HEK293 (cell line): ENCODE results near the gene ALDH16A1.

Experiments used
- CTCF ChIA-PET: fragments of 350-600 bp; formaldehyde crosslinking; extraction: SDS; loops from one replicate; lab custom pipeline; 2021; ENCODE audit warnings: antibody characterized with exemption; lab: Yijun Ruan, JAX
- POLR2A ChIA-PET: fragments of 300-600 bp; formaldehyde crosslinking; extraction: SDS; loops from one replicate; lab custom pipeline; 2020; ENCODE audit warnings: antibody characterized with exemption, inconsistent platforms; lab: Yijun Ruan, JAX
- H3K27ac ChIP-seq: fragments of 200-500 bp; sonication (Bioruptor generic); 2 replicates; pipeline ENCODE4 v1.5.1; 2014; ENCODE audit warnings: low read depth, low read length, control low read depth, inconsistent platforms; ENCODE audit errors: extremely low read depth
- H3K36me3 ChIP-seq, 2 experiments: fragments of 200-500 bp in 1 of 2; sonication (Bioruptor generic) in 1 of 2; 1 replicate in 1 of 2; 2 replicates in 1 of 2; pipeline ENCODE4 v1.5.1; 2014 to 2017; ENCODE audit warnings: inconsistent platforms in 2 of 2, low read length in 2 of 2; ENCODE audit not compliant: control insufficient read depth in 2 of 2, insufficient read depth in 1 of 2
- H3K4me1 ChIP-seq: fragments of 200-500 bp; sonication (Bioruptor generic); 2 replicates; pipeline ENCODE4 v1.5.1; 2014; ENCODE audit warnings: mild to moderate bottlenecking, low read length, inconsistent platforms; ENCODE audit not compliant: control insufficient read depth, insufficient read depth
- H3K4me3 ChIP-seq: 2 replicates; pipeline ENCODE4 v1.5.1; 2011; ENCODE audit warnings: low read depth, mild to moderate bottlenecking, control low read depth, low read length, moderate library complexity
- H3K9me3 ChIP-seq: fragments of 200-500 bp; sonication (Bioruptor generic); 2 replicates; pipeline ENCODE4 v1.5.1; 2014; ENCODE audit warnings: low read depth, low read length, inconsistent platforms; ENCODE audit not compliant: control insufficient read depth, insufficient read depth
- EGR2 ChIP-seq: fragments of 450-650 bp; formaldehyde crosslinking; IDR thresholded peaks from 2 replicates; pipeline ENCODE4 v1.5.1; 2016; ENCODE audit warnings: low read depth, missing biosample characterization, missing genetic modification characterization
- INSM2 ChIP-seq: fragments of 450-650 bp; formaldehyde crosslinking; IDR thresholded peaks from 2 replicates; pipeline ENCODE4 v1.5.1; 2016; ENCODE audit warnings: missing biosample characterization, missing genetic modification characterization
- KLF16 ChIP-seq: fragments of 450-650 bp; formaldehyde crosslinking; IDR thresholded peaks from 2 replicates; pipeline ENCODE4 v1.5.1; 2017; ENCODE audit warnings: missing biosample characterization, missing genetic modification characterization
- KLF8 ChIP-seq: fragments of 450-650 bp; formaldehyde crosslinking; IDR thresholded peaks from 2 replicates; pipeline ENCODE4 v1.5.1; 2016; ENCODE audit warnings: missing biosample characterization, missing genetic modification characterization
- OSR2 ChIP-seq: fragments of 450-650 bp; formaldehyde crosslinking; IDR thresholded peaks from 2 replicates; pipeline ENCODE4 v1.5.1; 2016; ENCODE audit warnings: missing biosample characterization, missing genetic modification characterization
- PRDM1 ChIP-seq: fragments of 450-650 bp; formaldehyde crosslinking; IDR thresholded peaks from 2 replicates; pipeline ENCODE4; 2016; ENCODE audit warnings: missing biosample characterization, missing genetic modification characterization
- PRDM2 ChIP-seq: fragments of 450-650 bp; formaldehyde crosslinking; IDR thresholded peaks from 2 replicates; pipeline ENCODE4 v1.5.1; 2016; ENCODE audit warnings: missing biosample characterization, missing genetic modification characterization, borderline replicate concordance
- ZBTB10 ChIP-seq: fragments of 450-650 bp; formaldehyde crosslinking; IDR thresholded peaks from 2 replicates; pipeline ENCODE4 v1.5.1; 2016; ENCODE audit warnings: missing biosample characterization, missing genetic modification characterization
- ZFP41 ChIP-seq: fragments of 450-650 bp; formaldehyde crosslinking; IDR thresholded peaks from 2 replicates; pipeline ENCODE4 v1.5.1; 2016; ENCODE audit warnings: missing biosample characterization, missing genetic modification characterization, borderline replicate concordance
- ZNF184 ChIP-seq: fragments of 450-650 bp; IDR thresholded peaks from 2 replicates; pipeline ENCODE4 v1.5.1; 2018; ENCODE audit warnings: missing biosample characterization, mild to moderate bottlenecking, missing genetic modification characterization
- ZNF2 ChIP-seq: fragments of 450-650 bp; formaldehyde crosslinking; IDR thresholded peaks from 2 replicates; pipeline ENCODE4 v1.5.1; 2016; ENCODE audit warnings: missing biosample characterization, missing genetic modification characterization
- ZNF24 ChIP-seq: fragments of 450-650 bp; formaldehyde crosslinking; IDR thresholded peaks from 2 replicates; pipeline ENCODE4 v1.5.1; 2016; ENCODE audit warnings: missing biosample characterization, missing genetic modification characterization
- ZNF280C ChIP-seq: fragments of 450-650 bp; formaldehyde crosslinking; IDR thresholded peaks from 2 replicates; pipeline ENCODE4 v1.5.1; 2016; ENCODE audit warnings: missing biosample characterization, missing genetic modification characterization
- ZNF302 ChIP-seq: fragments of 450-650 bp; formaldehyde crosslinking; IDR thresholded peaks from 2 replicates; pipeline ENCODE4 v1.5.1; 2016; ENCODE audit warnings: missing biosample characterization, missing genetic modification characterization, low read depth
- ZNF521 ChIP-seq: fragments of 450-650 bp; formaldehyde crosslinking; IDR thresholded peaks from 2 replicates; pipeline ENCODE4 v1.5.1; 2017; ENCODE audit warnings: missing biosample characterization, mild to moderate bottlenecking, missing genetic modification characterization
- ZNF549 ChIP-seq: fragments of 450-650 bp; IDR thresholded peaks from 2 replicates; pipeline ENCODE4 v1.5.1; 2018; ENCODE audit warnings: missing biosample characterization, missing genetic modification characterization, mild to moderate bottlenecking, inconsistent platforms, moderate library complexity
- ZNF571 ChIP-seq: fragments of 450-650 bp; formaldehyde crosslinking; IDR thresholded peaks from 2 replicates; pipeline ENCODE4 v1.5.0; 2017; ENCODE audit warnings: missing biosample characterization, missing genetic modification characterization
- ZNF654 ChIP-seq: fragments of 450-650 bp; formaldehyde crosslinking; IDR thresholded peaks from 2 replicates; pipeline ENCODE4 v1.5.1; 2016; ENCODE audit warnings: low read depth, missing biosample characterization, missing genetic modification characterization
- ZXDB ChIP-seq: fragments of 450-650 bp; formaldehyde crosslinking; IDR thresholded peaks from 2 replicates; pipeline ENCODE4 v1.5.1; 2016; ENCODE audit warnings: missing biosample characterization, missing genetic modification characterization

Gene ALDH16A1

GRCh38 chr19:49425922-49426592 is 27.0 kb upstream of the ALDH16A1 start (continued):
- TF ChIP-seq ZNF302 (tag by site-specific recombination) (no peak), ZNF571 (tag by site-specific recombination) (no peak), KLF16 (tag by site-specific recombination) (peak; percentile 48; the same call in 1 of the 2 replicates), INSM2 (tag by site-specific recombination) (no peak), ZNF2 (no peak), PRDM2 (no peak)

- Histone ChIP-seq H3K4me1 (peaks cover 3% of the 10 kb centered on the region), H3K27ac (no peak overlapping the region), H3K36me3 (no peaks in the 10 kb centered on the region), H3K9me3 (no peaks in the 10 kb centered on the region), H3K4me3 (no peak overlapping the region)
- TF ChIP-seq OSR2 (no peak), ZNF654 (tag by site-specific recombination) (no peak), ZXDB (tag by site-specific recombination) (no peak), EGR2 (tag by site-specific recombination) (no peak), PRDM1 (tag by site-specific recombination) (no peak), ZNF549 (tag by site-specific recombination) (no peak), ZNF24 (no peak), ZNF184 (no peak), ZNF280C (tag by site-specific recombination) (no peak), ZBTB10 (tag by site-specific recombination) (no peak), ZFP41 (tag by site-specific recombination) (no peak), ZNF521 (tag by site-specific recombination) (no peak), KLF8 (tag by site-specific recombination) (no peak)
- ChIA-PET CTCF (interaction anchor here (0.6 to 3.8 kb wide), 5 partner anchors 36 to 201 kb away, joined by 3 to 33 read pairs (median 3); no protein-coding TSS in a partner anchor), POLR2A (interaction anchor here (0.8 to 1.9 kb wide), 2 partner anchors 9 to 24 kb away, joined by 3 to 5 read pairs; partner anchors contain the start of gene PIH1D1)
Measured at GRCh38 chr19:49427339-49427738, 25.7 kb upstream of the ALDH16A1 start.
